K562 (cell line): ENCODE data around the gene MOB4. TPM values are rescaled to one million over a fixed set of nuclear protein-coding genes. Genes with fewer than 3 reads are reported as not detected.

ENCODE experiments used
- CEBPG ChIP-seq, 3 experiments: fragments of 200-800 bp in 1 of 3; sonication (Bioruptor generic) in 1 of 3; sonication (generic) in 1 of 3; formaldehyde crosslinking in 1 of 3; IDR thresholded peaks in 2 of 3; conservative IDR thresholded peaks in 1 of 3; 2 replicates each; pipeline versions ENCODE4 v1.6.1 to v1.8.0; 2016 to 2022; ENCODE audit warnings: missing compliant biosample characterization in 2 of 3, missing genetic modification characterization in 2 of 3, mild to moderate bottlenecking in 1 of 3, missing genetic modification reagents in 1 of 3
- CTCF ChIP-seq, 3 experiments: IDR thresholded peaks in 2 of 3; conservative IDR thresholded peaks in 1 of 3; 2 replicates each; pipeline ENCODE4 v1.5.1; 2011 to 2012; ENCODE audit warnings: low read length in 3 of 3, mild to moderate bottlenecking in 3 of 3, control low read depth in 2 of 3, improper control_type of control experiment in 1 of 3, inconsistent platforms in 1 of 3, low read depth in 1 of 3, mixed read lengths in 1 of 3, moderate library complexity in 1 of 3; ENCODE audit not compliant: insufficient read depth in 2 of 3
- ETV1 ChIP-seq: fragments of 450-650 bp; conservative IDR thresholded peaks from 2 replicates; pipeline ENCODE4 v1.6.1; 2016; ENCODE audit warnings: missing genetic modification characterization, control low read depth, low read depth, missing compliant biosample characterization
- MTF1 ChIP-seq: fragments of 250-450 bp; sonication (Bioruptor Pico); IDR thresholded peaks from 2 replicates; pipeline ENCODE4 v1.9.0; 2021; ENCODE audit warnings: moderate library complexity, mild to moderate bottlenecking, inconsistent platforms, borderline replicate concordance
- NKRF ChIP-seq: fragments of 450-650 bp; IDR thresholded peaks from 2 replicates; pipeline ENCODE4 v1.6.1; 2016; ENCODE audit warnings: borderline replicate concordance
- NR0B1 ChIP-seq: fragments of 450-650 bp; IDR thresholded peaks from one replicate; pipeline ENCODE4 v1.6.1; 2018; ENCODE audit warnings: mild to moderate bottlenecking, moderate library complexity; ENCODE audit not compliant: partially characterized antibody
- NR2C2 ChIP-seq, 2 experiments: fragments of 200-800 bp in 1 of 2; sonication (Bioruptor generic) in 1 of 2; sonication (generic) in 1 of 2; formaldehyde crosslinking in 1 of 2; IDR thresholded peaks; 2 replicates each; pipeline versions ENCODE4 v1.6.1 to v1.8.0; 2016 to 2022; ENCODE audit warnings: mild to moderate bottlenecking in 1 of 2, missing compliant biosample characterization in 1 of 2, missing genetic modification characterization in 1 of 2, missing genetic modification reagents in 1 of 2
- PTRF ChIP-seq: fragments of 450-650 bp; IDR thresholded peaks from 2 replicates; pipeline ENCODE4 v1.6.1; 2016; ENCODE audit warnings: mild to moderate bottlenecking, missing genetic modification characterization, missing compliant biosample characterization
- PTTG1 ChIP-seq: fragments of 450-650 bp; IDR thresholded peaks from 2 replicates; pipeline ENCODE4 v1.6.1; 2016; ENCODE audit warnings: low read depth, mild to moderate bottlenecking, missing genetic modification characterization, missing compliant biosample characterization
- ZBED1 ChIP-seq: IDR thresholded peaks from 2 replicates; pipeline ENCODE4 v1.6.1; 2014
- ZBTB5 ChIP-seq: fragments of 450-650 bp; IDR thresholded peaks from 2 replicates; pipeline ENCODE4 v1.6.1; 2017; ENCODE audit warnings: antibody characterized with exemption
- ZNF133 ChIP-seq: fragments of 250-450 bp; sonication (Bioruptor Pico); IDR thresholded peaks from 2 replicates; pipeline ENCODE4 v1.4.0; 2020; ENCODE audit warnings: mild to moderate bottlenecking
- ZNF277 ChIP-seq: fragments of 250-450 bp; sonication (Bioruptor Pico); IDR thresholded peaks from 2 replicates; pipeline ENCODE4 v1.8.0; 2022; ENCODE audit warnings: inconsistent platforms, mild to moderate bottlenecking, moderate library complexity, borderline replicate concordance
- ZNF449 ChIP-seq: fragments of 250-450 bp; sonication (Bioruptor Pico); IDR thresholded peaks from 2 replicates; pipeline ENCODE4 v1.8.0; 2022; ENCODE audit warnings: moderate library complexity, mild to moderate bottlenecking, inconsistent platforms
- polyA plus RNA-seq, 8 experiments: library from polyadenylated mRNA; depleted of rRNA in 4 of 8; stranded (reverse) in 5 of 8; unstranded in 3 of 8; fragments of >200 nt; fragmentation: Nextera tagmentation in 2 of 8; fragmentation: Illumina TruSeq in 1 of 8; extraction: Ambion mirVana in 2 of 8; extraction: Trizol in 1 of 8; gene quantifications; 2 replicates each; pipeline versions ENCODE4 v1.2.1 to v1.2.3, GENCODE V29; 2011 to 2014; ENCODE audit warnings: inconsistent platforms in 1 of 8, missing spikeins in 1 of 8
- total RNA-seq, 7 experiments: library from RNA; depleted of rRNA in 6 of 7; stranded (reverse); fragments of >200 nt in 6 of 7; fragmentation: Illumina TruSeq in 2 of 7; extraction: Trizol in 2 of 7; gene quantifications; 2 replicates each; pipeline versions ENCODE4 v1.2.1 to v1.2.3, GENCODE V29; 2011 to 2021; ENCODE audit warnings: low replicate concordance in 1 of 7

Gene MOB4
- total and polyA plus RNA-seq, 9 of the 15 experiments (the other 6 are each of a cell fraction or from before 2014, with no cell fraction given): 13.5 to 30.8 (median 22.2) TPM

GRCh38 chr2:197515739-197516392 lies at the start of gene MOB4 (continued):
- TF ChIP-seq MTF1 (no peak), ZBED1 (no peak), ZBTB5 (no peak), PTTG1 (tag) (no peak), NR0B1 (no peak), ETV1 (tag) (peak; percentile 89), ZNF277 (CRISPR knock-in tag) (no peak), ZNF449 (CRISPR knock-in tag) (no peak), NR2C2 (CRISPR knock-in tag; IDR thresholded peaks at IDR 0.05) (no peak), NR2C2 (tag; IDR thresholded peaks at IDR 0.05) (peak; percentile 78), CEBPG (CRISPR knock-in tag; IDR thresholded peaks at IDR 0.05) (no peak), CEBPG (tag; conservative IDR thresholded peaks at IDR 0.05 in 1 of 2, IDR thresholded peaks at IDR 0.05 in 1 of 2) (no peak), CTCF (IDR thresholded peaks at IDR 0.05 in 2 of 3, conservative IDR thresholded peaks at IDR 0.05 in 1 of 3; ENCODE audit: insufficient read depth in 2 of 3, low read depth in 1 of 3, low read length in 3 of 3) (no peak), PTRF (tag) (no peak), ZNF133 (CRISPR knock-in tag) (no peak), NKRF (no peak; the same call in 1 of the 2 replicates)
